ENCODE measurements around the gene ZNF606. TPM values are rescaled to one million over a fixed set of nuclear protein-coding genes. Genes with fewer than 3 reads are reported as not detected.
A peak's percentile ranks its signal among the peaks of the same experiment; 100 is the strongest.

ZNF606 gene
- 8.2 TPM for total RNA-seq

GRCh38 chr19:58002384-58003173 is at the start of gene ZNF606:
ZNF606 (minus strand) TSS chr19:58002820; CDS start chr19:58001319, 1,501 bp downstream.
- H3K4me1 ChIP-seq (ENCODE audit: insufficient read depth, low read length): peaks cover 25% of the 10 kb centered on the region
- H3K27me3 ChIP-seq (ENCODE audit: insufficient read depth, low read length): no peaks in the 10 kb centered on the region
- peak within 1 kb of the TSS; percentile 59 for H3K4me3 ChIP-seq (ENCODE audit: low read length)
- peaks cover 28% of the 10 kb centered on the region for H3K9me3 ChIP-seq (ENCODE audit: low read depth, low read length)

- Histone ChIP-seq H3K4me3 (ENCODE audit: low read length) (no peak overlapping the region), H3K4me1 (ENCODE audit: insufficient read depth, low read length) (no peaks in the 10 kb centered on the region), H3K27me3 (ENCODE audit: insufficient read depth, low read length) (no peaks in the 10 kb centered on the region), H3K9me3 (ENCODE audit: low read depth, low read length) (no peaks in the 10 kb centered on the region)
Measured at GRCh38 chr19:58052256-58052655, 49.6 kb upstream of the ZNF606 start.

GRCh38 chr19:58047672-58048071 is 45.1 kb upstream of the ZNF606 start:
- H3K9me3 ChIP-seq (ENCODE audit: low read depth, low read length): no peaks in the 10 kb centered on the region
- no peak overlapping the region for H3K4me3 ChIP-seq (ENCODE audit: low read length)
- H3K4me1 ChIP-seq (ENCODE audit: insufficient read depth, low read length): no peaks in the 10 kb centered on the region

GRCh38 chr19:58046856-58047255 is 44.2 kb upstream of the ZNF606 start:
- Histone ChIP-seq H3K4me1 (ENCODE audit: insufficient read depth, low read length) (no peaks in the 10 kb centered on the region), H3K9me3 (ENCODE audit: low read depth, low read length) (no peaks in the 10 kb centered on the region), H3K27me3 (ENCODE audit: insufficient read depth, low read length) (no peaks in the 10 kb centered on the region), H3K4me3 (ENCODE audit: low read length) (no peak overlapping the region)

More at GRCh38 chr19:58047672-58048071, 45.1 kb upstream of the ZNF606 start:
- no peaks in the 10 kb centered on the region for H3K27me3 ChIP-seq (ENCODE audit: insufficient read depth, low read length)

GRCh38 chr19:58045411-58046050 is 42.9 kb upstream of the ZNF606 start:
- Histone ChIP-seq H3K9me3 (ENCODE audit: low read depth, low read length) (no peaks in the 10 kb centered on the region), H3K27me3 (ENCODE audit: insufficient read depth, low read length) (no peaks in the 10 kb centered on the region)

GRCh38 chr19:58044886-58045285 is 42.3 kb upstream of the ZNF606 start:
- no peaks in the 10 kb centered on the region for H3K4me1 ChIP-seq (ENCODE audit: insufficient read depth, low read length)
- no peak overlapping the region for H3K4me3 ChIP-seq (ENCODE audit: low read length)
- H3K27me3 ChIP-seq (ENCODE audit: insufficient read depth, low read length): no peaks in the 10 kb centered on the region
- H3K9me3 ChIP-seq (ENCODE audit: low read depth, low read length): no peaks in the 10 kb centered on the region

More at GRCh38 chr19:58045411-58046050, 42.9 kb upstream of the ZNF606 start:
- no peaks in the 10 kb centered on the region for H3K4me1 ChIP-seq (ENCODE audit: insufficient read depth, low read length)
- no peak overlapping the region for H3K4me3 ChIP-seq (ENCODE audit: low read length)

- Histone ChIP-seq H3K27me3 (ENCODE audit: insufficient read depth, low read length) (no peaks in the 10 kb centered on the region), H3K9me3 (ENCODE audit: low read depth, low read length) (no peaks in the 10 kb centered on the region), H3K4me1 (ENCODE audit: insufficient read depth, low read length) (no peaks in the 10 kb centered on the region), H3K4me3 (ENCODE audit: low read length) (no peak overlapping the region)
Measured at GRCh38 chr19:58044391-58044790, 41.8 kb upstream of the ZNF606 start.

GRCh38 chr19:58042495-58043340 is 40.1 kb upstream of the ZNF606 start:
- no peak overlapping the region for H3K4me3 ChIP-seq (ENCODE audit: low read length)
- no peaks in the 10 kb centered on the region for H3K27me3 ChIP-seq (ENCODE audit: insufficient read depth, low read length)
- no peaks in the 10 kb centered on the region for H3K4me1 ChIP-seq (ENCODE audit: insufficient read depth, low read length)
- no peaks in the 10 kb centered on the region for H3K9me3 ChIP-seq (ENCODE audit: low read depth, low read length)

GRCh38 chr19:58040751-58041525 is 38.3 kb upstream of the ZNF606 start:
- no peaks in the 10 kb centered on the region for H3K9me3 ChIP-seq (ENCODE audit: low read depth, low read length)
- H3K4me3 ChIP-seq (ENCODE audit: low read length): no peak overlapping the region
- no peaks in the 10 kb centered on the region for H3K27me3 ChIP-seq (ENCODE audit: insufficient read depth, low read length)
- no peaks in the 10 kb centered on the region for H3K4me1 ChIP-seq (ENCODE audit: insufficient read depth, low read length)

- Histone ChIP-seq H3K9me3 (ENCODE audit: low read depth, low read length) (no peaks in the 10 kb centered on the region), H3K27me3 (ENCODE audit: insufficient read depth, low read length) (no peaks in the 10 kb centered on the region), H3K4me3 (ENCODE audit: low read length) (no peak overlapping the region), H3K4me1 (ENCODE audit: insufficient read depth, low read length) (no peaks in the 10 kb centered on the region)
Measured at GRCh38 chr19:58038688-58039204, 36.1 kb upstream of the ZNF606 start.

- H3K4me3 ChIP-seq (ENCODE audit: low read length): no peak overlapping the region
- no peaks in the 10 kb centered on the region for H3K9me3 ChIP-seq (ENCODE audit: low read depth, low read length)
- H3K27me3 ChIP-seq (ENCODE audit: insufficient read depth, low read length): peaks cover 4% of the 10 kb centered on the region
- H3K4me1 ChIP-seq (ENCODE audit: insufficient read depth, low read length): no peaks in the 10 kb centered on the region
Measured at GRCh38 chr19:58037927-58038687, 35.5 kb upstream of the ZNF606 start.

- Histone ChIP-seq H3K9me3 (ENCODE audit: low read depth, low read length) (no peaks in the 10 kb centered on the region), H3K27me3 (ENCODE audit: insufficient read depth, low read length) (peaks cover 9% of the 10 kb centered on the region)
Measured at GRCh38 chr19:58035863-58036262, 33.2 kb upstream of the ZNF606 start.

GRCh38 chr19:58034477-58034793 is 31.8 kb upstream of the ZNF606 start:
- peaks cover 9% of the 10 kb centered on the region for H3K27me3 ChIP-seq (ENCODE audit: insufficient read depth, low read length)
- no peaks in the 10 kb centered on the region for H3K9me3 ChIP-seq (ENCODE audit: low read depth, low read length)
- no peaks in the 10 kb centered on the region for H3K4me1 ChIP-seq (ENCODE audit: insufficient read depth, low read length)
- H3K4me3 ChIP-seq (ENCODE audit: low read length): no peak overlapping the region

More at GRCh38 chr19:58035863-58036262, 33.2 kb upstream of the ZNF606 start:
- H3K4me1 ChIP-seq (ENCODE audit: insufficient read depth, low read length): no peaks in the 10 kb centered on the region
- no peak overlapping the region for H3K4me3 ChIP-seq (ENCODE audit: low read length)

All from mononuclear cell (primary cell).